GM18951 (cell line): ENCODE results near the gene CERS6.
"Not testable (repeated sequence)": the region's sequence is repeated elsewhere in the genome, so short reads cannot be mapped to it uniquely, and the experiment has no call there.

ENCODE experiments used
- POLR2A ChIP-seq: IDR thresholded peaks from 4 replicates; pipeline ENCODE4 v1.6.1; 2011; ENCODE audit warnings: mild to moderate bottlenecking; ENCODE audit not compliant: insufficient read length, insufficient read depth; ENCODE audit errors: extremely low read depth
- in situ Hi-C: fragments of 300-500 bp; cut with MboI; formaldehyde crosslinking; loops from one replicate; pipeline ENCODE4 v1.12.0; 2022; ENCODE audit warnings: low sequenced_read_pairs, mixed read lengths, inconsistent platforms; ENCODE audit not compliant: unreplicated experiment

The CERS6 gene

GRCh38 chr2:168486477-168486876 is 30.4 kb downstream of the CERS6 start:
- TF ChIP-seq POLR2A = no peak
- in situ Hi-C loops = no loop called here

GRCh38 chr2:168490015-168490874 is 34.2 kb downstream of the CERS6 start:
- in situ Hi-C loops = no loop called here
- no peak for TF ChIP-seq POLR2A

- in situ Hi-C loops = no loop called here
- TF ChIP-seq POLR2A = no peak
Measured at GRCh38 chr2:168490946-168491605, 35.0 kb downstream of the CERS6 start.

GRCh38 chr2:168491728-168492127 is 35.7 kb downstream of the CERS6 start:
- in situ Hi-C loops = not testable (repeated sequence)

GRCh38 chr2:168493219-168493618 is 37.1 kb downstream of the CERS6 start:
- in situ Hi-C loops = not testable (repeated sequence)

- TF ChIP-seq POLR2A = no peak
- in situ Hi-C loops = no loop called here
Measured at GRCh38 chr2:168494190-168494711, 38.2 kb downstream of the CERS6 start.

GRCh38 chr2:168495524-168495923 is 39.5 kb downstream of the CERS6 start:
- in situ Hi-C loops = no loop called here
- no peak for TF ChIP-seq POLR2A

GRCh38 chr2:168496906-168497305 is 40.8 kb downstream of the CERS6 start:
- in situ Hi-C loops = no loop called here
- no peak for TF ChIP-seq POLR2A

GRCh38 chr2:168499500-168499899 is 43.4 kb downstream of the CERS6 start:
- no peak for TF ChIP-seq POLR2A
- in situ Hi-C loops = no loop called here

GRCh38 chr2:168500516-168500915 is 44.4 kb downstream of the CERS6 start:
- no peak for TF ChIP-seq POLR2A
- in situ Hi-C loops = no loop called here

- no peak for TF ChIP-seq POLR2A
- in situ Hi-C loops = no loop called here
Measured at GRCh38 chr2:168501466-168502065, 45.5 kb downstream of the CERS6 start.

GRCh38 chr2:168502852-168503251 is 46.8 kb downstream of the CERS6 start:
- in situ Hi-C loops = not testable (repeated sequence)

GRCh38 chr2:168503901-168504300 is 47.8 kb downstream of the CERS6 start:
- no peak for TF ChIP-seq POLR2A
- in situ Hi-C loops = no loop called here

- in situ Hi-C loops = no loop called here
- TF ChIP-seq POLR2A = no peak
Measured at GRCh38 chr2:168504323-168504722, 48.3 kb downstream of the CERS6 start.
